ENCODE measurements around the gene SNX25. TPM values are rescaled to one million over a fixed set of nuclear protein-coding genes. Genes with fewer than 3 reads are reported as not detected.

SNX25 gene
- total and polyA plus RNA-seq, 7 donors = 5.3 to 13.0 (median 9.8) TPM

- WGBS, 3 donors = 71 to 80% (median 76%) methylated on average over 6 of the region's 6 CpGs
- intact Hi-C loops (cut with DNase I) = no loop called here
- TF ChIP-seq, protein P1, sequence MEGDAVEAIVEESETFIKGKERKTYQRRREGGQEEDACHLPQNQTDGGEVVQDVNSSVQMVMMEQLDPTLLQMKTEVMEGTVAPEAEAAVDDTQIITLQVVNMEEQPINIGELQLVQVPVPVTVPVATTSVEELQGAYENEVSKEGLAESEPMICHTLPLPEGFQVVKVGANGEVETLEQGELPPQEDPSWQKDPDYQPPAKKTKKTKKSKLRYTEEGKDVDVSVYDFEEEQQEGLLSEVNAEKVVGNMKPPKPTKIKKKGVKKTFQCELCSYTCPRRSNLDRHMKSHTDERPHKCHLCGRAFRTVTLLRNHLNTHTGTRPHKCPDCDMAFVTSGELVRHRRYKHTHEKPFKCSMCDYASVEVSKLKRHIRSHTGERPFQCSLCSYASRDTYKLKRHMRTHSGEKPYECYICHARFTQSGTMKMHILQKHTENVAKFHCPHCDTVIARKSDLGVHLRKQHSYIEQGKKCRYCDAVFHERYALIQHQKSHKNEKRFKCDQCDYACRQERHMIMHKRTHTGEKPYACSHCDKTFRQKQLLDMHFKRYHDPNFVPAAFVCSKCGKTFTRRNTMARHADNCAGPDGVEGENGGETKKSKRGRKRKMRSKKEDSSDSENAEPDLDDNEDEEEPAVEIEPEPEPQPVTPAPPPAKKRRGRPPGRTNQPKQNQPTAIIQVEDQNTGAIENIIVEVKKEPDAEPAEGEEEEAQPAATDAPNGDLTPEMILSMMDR (IDR thresholded peaks at IDR 0.05) = no peak
- no peak overlapping the region for H3K4me3 ChIP-seq
- no peaks in the 10 kb centered on the region for H3K27me3 ChIP-seq (ENCODE audit: insufficient read depth in 3 of 3, low read length in 2 of 3)
- no peak for DNase-seq
- no peaks in the 10 kb centered on the region for H3K9me3 ChIP-seq
- peaks cover 2 to 48% of the 10 kb centered on the region in 2 donors for H3K36me3 ChIP-seq (ENCODE audit: insufficient read depth in 1 of 2, low read depth in 1 of 2)
- no peak overlapping the region for H3K27ac ChIP-seq
- ATAC-seq = no peak
- H3K4me1 ChIP-seq = no peaks in the 10 kb centered on the region
These were observed 80.7 kb downstream of the SNX25 start for GRCh38 chr4:185290018-185290607.

GRCh38 chr4:185290656-185291055, 81.3 kb downstream of the SNX25 start:
- whole genome bisulfite sequencing, 3 donors = 44 to 83% (median 48%) methylated on average over 5 of the region's 5 CpGs
- TF ChIP-seq, protein P1 (IDR thresholded peaks at IDR 0.05) = no peak
- intact Hi-C loops (cut with DNase I) = no loop called here

DNA sequence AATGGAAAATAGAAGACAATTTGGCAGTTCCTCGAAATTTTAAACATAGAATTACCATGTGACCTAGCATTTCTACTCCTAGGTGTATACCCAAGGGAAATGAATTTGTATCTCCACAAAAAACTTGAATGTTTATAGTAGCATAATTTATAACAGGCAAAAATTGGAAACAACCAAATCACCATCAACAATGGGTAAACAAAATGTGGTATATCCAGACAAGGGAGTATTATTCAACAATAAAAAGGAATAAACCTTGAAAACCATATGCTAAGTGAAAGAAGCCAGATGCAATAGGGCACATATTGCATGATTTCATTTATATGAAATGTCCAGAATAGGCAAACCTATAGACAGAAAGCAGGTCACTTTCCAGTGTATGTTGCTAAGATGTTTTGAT, 83.8 kb downstream of the SNX25 start:
- Histone ChIP-seq H3K4me1 (no peaks in the 10 kb centered on the region), H3K27ac (no peak overlapping the region), H3K36me3 (ENCODE audit: insufficient read depth in 1 of 2, low read depth in 1 of 2) (peaks cover 2 to 46% of the 10 kb centered on the region in 2 donors), H3K27me3 (ENCODE audit: insufficient read depth in 3 of 3, low read length in 2 of 3) (no peaks in the 10 kb centered on the region), H3K4me3 (no peak overlapping the region), H3K9me3 (no peaks in the 10 kb centered on the region)
- 93 to 97% (median 93%) methylated on average over 1 of the region's 1 CpG for WGBS, 3 donors
- intact Hi-C loops (cut with DNase I) = no loop called here
- TF ChIP-seq, protein P1 (IDR thresholded peaks at IDR 0.05) = no peak
- DNase-seq = no peak
- ATAC-seq = no peak

More at GRCh38 chr4:185290656-185291055, 81.3 kb downstream of the SNX25 start:
- no peak overlapping the region for H3K4me3 ChIP-seq
- no peak overlapping the region for H3K27ac ChIP-seq
- no peaks in the 10 kb centered on the region for H3K27me3 ChIP-seq (ENCODE audit: insufficient read depth in 3 of 3, low read length in 2 of 3)
- no peaks in the 10 kb centered on the region for H3K9me3 ChIP-seq
- DNase-seq = no peak
- peaks cover 2 to 48% of the 10 kb centered on the region in 2 donors for H3K36me3 ChIP-seq (ENCODE audit: insufficient read depth in 1 of 2, low read depth in 1 of 2)
- H3K4me1 ChIP-seq = no peaks in the 10 kb centered on the region
- no peak for ATAC-seq

- TF ChIP-seq, protein P1 (IDR thresholded peaks at IDR 0.05) = no peak
- no peaks in the 10 kb centered on the region for H3K4me1 ChIP-seq
- 96 to 97% (median 96%) methylated on average over 6 of the region's 6 CpGs for WGBS, 3 donors
- no peaks in the 10 kb centered on the region for H3K27me3 ChIP-seq (ENCODE audit: insufficient read depth in 3 of 3, low read length in 2 of 3)
- no peak overlapping the region for H3K27ac ChIP-seq
- ATAC-seq (no peak), DNase-seq (no peak)
- no peak overlapping the region for H3K4me3 ChIP-seq
- intact Hi-C loops (cut with DNase I) = no loop called here
- H3K9me3 ChIP-seq = no peaks in the 10 kb centered on the region
- H3K36me3 ChIP-seq (ENCODE audit: insufficient read depth in 1 of 2, low read depth in 1 of 2) = peaks cover 0 to 26% of the 10 kb centered on the region in 2 donors
These were observed 87.5 kb downstream of the SNX25 start for GRCh38 chr4:185296665-185297460.

Measured in psoas muscle (tissue), 8 donors.